ENCODE data around the gene BEGAIN.

Gene BEGAIN

DNA sequence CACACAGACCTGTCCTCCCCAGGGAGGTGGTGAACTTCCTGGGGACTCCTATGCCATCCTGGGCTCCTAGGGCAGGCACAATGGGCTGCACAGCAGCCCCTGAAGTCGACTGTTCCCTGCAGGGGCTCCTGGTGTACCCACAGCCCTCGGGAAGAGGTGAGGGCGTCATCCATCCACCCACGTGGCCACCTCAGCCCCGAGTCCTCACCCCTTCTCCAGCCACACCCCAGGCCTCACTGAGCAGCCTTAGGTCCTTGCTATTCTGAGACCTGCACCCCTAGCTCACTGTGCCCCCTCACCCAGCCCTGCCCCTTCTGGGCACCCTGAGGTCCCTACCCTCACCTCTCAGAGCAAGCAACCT lies 38.9 kb downstream of the BEGAIN start:
- DNase-seq: no peak

DNA sequence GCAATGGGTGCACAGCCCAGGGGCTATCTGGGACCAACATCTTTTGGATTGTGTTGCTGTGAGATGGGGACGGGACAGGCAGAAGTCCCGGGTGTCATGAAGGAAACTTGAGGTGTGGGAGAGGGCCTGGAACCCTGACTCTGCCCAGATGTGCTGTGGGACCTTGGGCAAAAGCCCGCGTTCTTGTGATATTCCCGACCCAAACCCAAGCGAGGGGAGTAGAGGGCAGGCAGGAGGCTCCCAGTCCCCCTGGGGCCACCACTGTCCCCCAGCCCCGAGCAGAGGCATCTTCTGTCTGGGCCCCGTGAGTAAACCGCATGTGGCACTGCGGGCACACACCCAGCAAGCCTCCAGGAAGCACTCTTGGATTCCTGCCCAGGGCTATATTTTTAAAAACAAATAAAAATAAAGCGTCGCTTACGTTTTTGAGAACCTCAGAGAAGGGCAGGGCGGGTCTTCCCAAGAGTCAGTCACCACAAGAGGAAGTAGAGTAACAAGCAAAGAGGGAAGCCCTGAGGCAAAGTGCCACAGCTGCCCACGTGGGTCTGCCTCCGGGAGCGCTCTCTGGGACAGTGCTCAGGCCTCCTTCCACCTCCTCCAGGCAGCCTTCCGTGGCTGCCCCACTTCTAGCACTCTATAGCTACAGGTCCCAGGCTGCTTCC lies 39.5 kb downstream of the BEGAIN start:
- no peak for DNase-seq

DNA sequence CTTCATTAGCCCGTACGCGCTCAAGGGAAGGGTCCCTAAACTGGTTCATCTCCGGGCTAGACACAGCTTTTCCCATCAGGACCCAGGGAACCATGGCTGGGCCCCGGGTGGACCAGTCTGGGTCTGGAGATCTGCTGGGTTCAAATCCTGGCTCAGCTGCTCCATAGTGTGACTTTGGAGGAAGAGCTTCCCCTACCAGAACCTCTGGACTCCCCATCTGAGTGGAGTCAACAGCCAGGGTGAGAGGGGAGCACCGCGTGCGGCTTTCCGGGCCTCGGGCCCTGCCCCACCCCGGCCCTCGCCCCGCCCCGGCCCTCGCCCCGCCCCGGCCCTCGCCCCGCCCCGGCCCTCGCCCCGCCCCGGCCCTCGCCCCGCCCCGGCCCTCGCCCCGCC lies 41.2 kb downstream of the BEGAIN start:
- DNase-seq: no peak

DNA sequence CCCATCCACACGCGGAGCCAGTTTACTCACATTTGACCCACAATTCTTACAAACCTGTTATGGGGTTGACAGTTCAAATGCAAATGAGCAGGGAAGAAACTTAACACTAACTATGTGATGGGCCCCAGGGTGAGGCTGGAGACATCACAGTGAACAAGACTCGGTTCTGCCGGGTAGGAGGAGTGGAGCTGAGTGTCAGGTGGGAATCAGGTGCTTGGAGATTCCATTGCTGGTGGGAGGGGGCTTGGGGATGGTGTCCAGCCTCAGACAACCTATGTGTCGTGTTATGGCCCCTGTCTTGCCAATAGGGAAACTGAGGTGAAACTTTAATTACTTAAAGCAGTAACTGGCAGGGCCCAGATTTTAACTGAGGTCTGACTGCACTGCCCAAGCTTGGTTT lies 41.9 kb downstream of the BEGAIN start:
- no peak for DNase-seq

DNA sequence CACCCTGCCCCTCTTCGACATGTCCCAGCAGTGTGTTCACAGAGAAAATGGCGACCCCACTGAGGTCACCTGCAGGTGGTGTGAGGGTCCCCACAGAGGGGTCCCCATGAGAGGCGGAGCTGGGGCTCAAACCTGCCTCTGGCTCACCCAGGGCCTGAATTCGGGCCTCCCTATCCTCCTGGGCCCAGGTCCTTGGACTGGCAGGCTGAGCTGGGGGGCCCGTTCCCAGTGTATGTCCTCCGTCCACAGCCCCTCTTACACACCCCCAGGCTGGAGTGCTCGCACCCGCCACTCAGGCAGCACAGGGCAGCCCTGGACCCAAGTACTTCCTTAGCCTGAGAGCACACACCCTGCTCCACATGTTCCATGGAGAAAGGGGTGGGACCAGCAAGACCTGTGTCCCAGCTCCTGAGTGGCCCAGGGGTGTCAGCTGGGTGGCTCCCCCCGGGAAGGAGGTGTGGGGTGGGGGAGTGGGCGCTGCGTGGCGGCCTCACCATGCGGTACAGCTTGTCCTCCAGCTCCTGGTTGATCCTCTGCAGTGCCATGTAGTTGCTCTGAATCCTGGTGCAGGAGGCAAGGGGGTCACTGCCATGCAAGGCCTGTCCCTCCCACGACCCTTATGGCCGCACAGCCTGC lies 42.6 kb downstream of the BEGAIN start:
- no peak for DNase-seq

DNA sequence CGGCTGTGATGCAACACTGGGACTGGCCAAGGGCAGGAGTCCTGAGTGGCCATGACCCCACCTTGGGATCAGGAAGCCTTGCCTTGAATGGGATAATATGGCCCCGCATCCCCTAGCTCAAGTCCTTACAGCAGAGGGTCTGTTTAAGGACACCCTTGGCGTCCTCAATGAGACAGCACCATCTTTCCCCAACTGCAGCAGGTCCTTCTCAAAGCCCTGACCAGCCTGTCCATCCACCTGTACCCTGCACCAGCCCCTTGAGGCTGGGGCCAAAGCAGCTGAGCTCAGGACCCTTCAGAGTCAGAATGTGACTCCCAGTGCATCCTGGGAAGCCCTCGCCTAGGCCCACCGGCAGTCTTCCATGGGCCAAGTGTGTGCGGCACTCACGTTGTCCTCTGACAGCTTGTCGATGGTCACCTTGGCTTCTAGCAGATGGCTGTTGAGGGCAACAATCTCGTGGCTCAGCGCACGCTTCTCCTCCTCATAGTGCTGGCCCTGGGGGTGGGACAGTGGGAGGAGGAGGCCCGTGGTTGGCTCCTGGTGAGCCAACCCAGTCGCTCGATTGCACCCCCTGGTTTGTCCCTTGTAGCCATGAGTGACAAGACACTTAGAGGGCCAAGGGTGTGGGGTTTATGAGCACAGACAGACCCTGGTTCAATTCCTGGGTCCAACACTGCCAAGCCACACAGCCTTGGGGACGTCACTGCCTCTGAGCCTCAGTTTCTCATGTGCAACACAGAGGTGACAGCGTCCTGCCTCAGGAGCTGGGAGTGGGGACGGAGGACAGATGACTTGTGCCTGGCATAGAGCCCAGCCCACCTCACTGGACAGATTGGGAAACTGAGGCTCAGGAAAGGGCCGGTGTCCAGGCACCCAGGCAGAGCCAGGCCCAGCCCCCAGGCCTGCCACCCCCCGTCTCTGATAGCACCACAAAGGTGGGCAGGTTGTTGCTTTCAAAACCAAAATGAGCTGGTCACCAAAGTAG lies 43.5 kb downstream of the BEGAIN start:
- DNase-seq: no peak

DNA sequence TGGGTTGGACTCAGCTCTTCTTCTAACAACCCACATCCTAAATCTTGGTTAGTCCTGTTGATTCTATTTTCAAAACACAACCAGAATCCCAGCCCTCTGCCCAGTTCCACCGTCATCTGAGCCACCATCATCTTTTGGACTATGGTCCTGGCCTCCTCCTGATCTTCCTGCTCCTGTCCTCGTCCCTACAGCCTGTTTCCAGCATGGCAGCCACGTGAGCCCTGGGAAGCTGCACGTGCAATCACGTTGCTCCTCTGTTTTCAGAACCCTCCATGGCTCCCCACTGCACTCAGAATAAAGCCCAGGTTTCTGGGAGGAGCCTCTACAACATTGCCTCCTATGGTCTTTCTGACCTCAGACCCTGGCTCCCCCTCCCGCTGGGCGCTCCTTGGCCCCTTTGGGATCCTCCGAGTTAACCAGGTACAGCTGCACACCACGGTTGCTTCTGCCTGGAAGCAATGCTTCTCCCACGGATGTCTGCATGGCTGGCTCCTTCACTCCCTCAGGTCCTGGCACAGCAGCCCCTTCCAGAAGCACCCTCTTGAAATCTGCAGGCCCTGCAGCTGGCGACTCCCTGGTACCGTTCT lies 44.5 kb downstream of the BEGAIN start:
- DNase-seq: no peak

DNA sequence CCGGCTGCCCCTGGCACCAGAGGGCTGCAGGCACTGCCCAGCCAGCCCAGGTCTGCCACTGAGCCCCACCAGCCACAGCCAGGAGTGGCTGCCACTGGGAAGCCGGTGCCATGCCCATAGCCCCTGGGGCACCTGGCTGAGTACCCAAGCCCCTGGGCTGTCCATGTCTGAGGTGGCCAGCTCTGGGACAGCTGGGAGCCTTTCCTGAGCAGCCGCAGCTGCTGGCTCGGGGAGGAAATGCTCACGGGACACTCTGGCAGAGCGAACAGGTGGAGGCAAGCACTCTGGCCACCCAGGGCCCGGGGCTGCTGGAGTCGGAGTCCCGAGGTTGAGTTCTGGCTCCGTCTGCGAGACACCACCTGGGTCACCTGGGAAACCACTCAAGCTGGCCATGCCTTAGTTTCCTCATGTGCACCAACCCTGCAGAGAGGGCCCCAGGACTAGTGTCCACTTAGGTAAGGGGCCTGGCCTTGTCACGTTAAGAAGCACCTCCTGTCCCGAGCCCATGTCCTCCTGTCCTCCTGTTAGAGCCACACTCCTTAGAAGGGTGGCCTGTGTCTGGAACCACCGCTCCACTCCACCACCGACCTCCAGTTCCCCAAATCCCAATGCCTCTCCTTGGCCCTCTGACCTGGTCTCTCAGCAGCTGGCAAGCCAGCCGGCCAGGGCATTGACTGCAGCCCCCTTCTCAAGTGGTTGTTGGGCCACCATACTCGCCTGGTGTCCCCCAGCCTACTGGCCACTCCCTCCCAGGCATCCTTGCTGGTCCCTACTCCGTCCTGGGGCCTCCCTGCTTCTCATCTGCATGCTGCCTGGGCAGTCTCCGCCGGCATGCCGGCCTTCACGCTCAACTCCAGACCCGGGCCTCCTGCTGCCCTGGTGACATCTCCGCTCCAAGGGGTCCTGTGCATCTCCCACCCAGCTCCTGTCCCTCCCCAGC lies 45.3 kb downstream of the BEGAIN start:
- DNase-seq: no peak

DNA sequence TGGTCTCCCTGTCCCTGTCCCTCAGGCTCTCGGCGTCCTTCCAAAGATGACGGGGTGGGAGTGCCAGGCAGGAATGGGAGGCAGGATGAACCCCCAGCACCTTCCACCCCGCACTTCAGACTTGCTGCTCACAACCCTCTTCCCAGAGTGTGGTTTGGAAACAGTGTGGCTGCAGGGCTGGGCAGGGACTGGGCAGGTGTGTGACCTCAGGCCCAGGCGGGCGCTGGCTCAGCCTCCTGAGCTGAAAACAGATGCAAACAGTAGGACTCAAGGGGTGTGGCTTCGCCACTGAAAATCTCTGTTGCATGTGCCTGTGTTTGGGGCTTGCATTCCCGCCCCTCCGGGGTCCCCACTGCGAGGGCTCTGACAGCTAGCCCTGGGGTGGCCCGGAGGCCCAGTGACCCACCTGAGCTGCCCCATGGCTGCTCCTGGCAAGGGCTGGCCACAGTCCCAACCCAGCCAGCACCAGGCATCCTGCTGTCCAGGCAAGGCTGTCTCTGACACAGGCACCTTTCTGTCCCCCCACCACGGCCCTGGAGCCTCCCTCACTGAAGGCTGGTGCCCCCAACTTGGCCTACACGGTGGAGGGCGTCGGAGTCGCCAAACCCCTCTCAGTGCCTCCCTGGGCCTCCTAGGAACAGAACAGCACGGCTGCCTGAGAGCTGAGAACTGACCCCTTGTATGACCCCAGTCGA lies 46.1 kb downstream of the BEGAIN start:
- DNase-seq: no peak

DNA sequence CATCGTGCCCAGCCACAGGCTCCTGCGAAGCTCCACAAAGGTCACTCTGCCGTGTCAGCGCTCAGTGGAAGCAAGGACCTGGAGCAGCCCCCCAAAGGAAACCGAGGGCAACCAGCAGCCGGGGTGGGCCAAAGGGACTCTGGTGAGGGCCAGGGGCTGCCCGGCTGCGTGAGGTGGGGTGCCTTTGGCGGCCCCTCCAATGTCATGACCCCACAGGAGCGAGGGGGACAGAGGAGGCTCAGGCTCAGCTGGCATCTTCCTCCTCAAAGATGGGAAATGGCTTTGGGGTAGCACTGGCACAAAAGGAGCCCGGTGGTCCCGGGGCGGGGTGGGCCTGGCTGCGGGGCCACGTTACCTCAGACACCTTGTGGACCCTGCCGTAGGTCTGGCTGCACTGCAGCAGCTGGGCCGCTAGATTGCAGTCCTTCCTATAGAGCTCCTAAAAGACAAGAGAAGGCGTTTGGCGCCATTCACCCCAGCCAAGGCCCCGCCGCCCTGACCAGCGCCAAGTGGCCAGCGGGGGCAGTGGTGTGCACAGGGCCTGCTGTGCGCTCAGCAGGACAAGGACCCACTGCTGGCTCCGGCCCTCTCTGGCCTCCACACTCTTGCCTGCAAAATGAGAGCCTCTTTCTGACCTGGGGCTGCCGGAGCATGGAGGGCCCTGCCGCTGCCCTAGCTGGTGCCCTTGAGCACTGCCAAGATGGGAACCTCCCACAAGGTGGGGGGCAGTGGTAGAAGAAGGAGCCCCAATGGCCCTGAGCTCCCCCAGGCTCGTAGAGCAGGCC lies 46.9 kb downstream of the BEGAIN start:
- DNase-seq: no peak

DNA sequence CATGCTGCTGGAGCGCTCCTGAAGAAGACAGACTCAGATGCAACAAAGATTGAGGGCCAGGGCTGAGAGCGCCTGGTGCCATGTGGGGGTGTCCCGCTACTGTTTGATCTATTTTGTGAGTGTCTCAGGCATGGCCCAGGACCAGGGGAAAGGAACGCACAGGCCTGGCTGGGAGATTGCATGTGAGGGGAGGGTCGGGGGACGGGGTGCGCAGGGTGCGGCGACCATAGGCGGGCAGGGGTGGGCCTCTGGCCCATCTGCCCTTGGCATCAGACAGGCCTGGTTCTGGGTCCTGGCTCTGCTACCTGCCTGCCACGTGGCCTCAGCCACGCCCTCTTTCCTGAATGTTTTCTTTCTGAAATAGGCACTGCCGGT lies 47.5 kb downstream of the BEGAIN start:
- no peak for DNase-seq

DNA sequence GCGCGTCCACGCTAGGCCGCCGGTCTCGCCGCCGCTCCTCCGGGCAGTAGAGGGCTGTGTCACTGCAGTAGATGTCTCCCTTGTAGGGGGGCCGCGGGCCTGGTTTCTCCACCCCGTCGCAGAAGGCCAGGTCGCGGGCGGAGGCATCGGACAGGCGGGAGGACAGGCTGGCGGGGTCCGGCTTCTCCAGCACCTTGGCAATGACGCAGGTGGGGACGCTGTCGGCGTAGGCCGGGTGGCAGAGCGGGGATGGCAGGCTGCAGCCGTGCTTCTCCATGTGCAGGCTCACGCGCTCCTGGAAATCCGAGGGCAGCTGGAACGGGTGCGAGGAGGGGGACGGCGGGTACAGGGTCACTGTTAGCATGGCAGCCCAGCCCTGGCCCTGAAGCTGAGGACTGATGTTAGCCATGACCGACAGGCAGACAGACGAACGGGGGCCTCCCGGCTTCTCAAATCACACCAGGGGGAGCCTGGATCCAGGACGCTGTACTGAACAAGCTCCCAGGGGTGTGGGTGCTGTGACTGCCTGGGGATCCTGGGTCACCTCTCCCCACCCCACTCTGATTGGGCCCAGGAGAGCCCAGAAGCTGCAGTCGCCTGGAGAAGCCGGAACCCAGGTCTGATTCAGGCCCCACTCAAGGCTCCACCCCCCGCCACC lies 48.1 kb downstream of the BEGAIN start:
- DNase-seq: no peak

DNA sequence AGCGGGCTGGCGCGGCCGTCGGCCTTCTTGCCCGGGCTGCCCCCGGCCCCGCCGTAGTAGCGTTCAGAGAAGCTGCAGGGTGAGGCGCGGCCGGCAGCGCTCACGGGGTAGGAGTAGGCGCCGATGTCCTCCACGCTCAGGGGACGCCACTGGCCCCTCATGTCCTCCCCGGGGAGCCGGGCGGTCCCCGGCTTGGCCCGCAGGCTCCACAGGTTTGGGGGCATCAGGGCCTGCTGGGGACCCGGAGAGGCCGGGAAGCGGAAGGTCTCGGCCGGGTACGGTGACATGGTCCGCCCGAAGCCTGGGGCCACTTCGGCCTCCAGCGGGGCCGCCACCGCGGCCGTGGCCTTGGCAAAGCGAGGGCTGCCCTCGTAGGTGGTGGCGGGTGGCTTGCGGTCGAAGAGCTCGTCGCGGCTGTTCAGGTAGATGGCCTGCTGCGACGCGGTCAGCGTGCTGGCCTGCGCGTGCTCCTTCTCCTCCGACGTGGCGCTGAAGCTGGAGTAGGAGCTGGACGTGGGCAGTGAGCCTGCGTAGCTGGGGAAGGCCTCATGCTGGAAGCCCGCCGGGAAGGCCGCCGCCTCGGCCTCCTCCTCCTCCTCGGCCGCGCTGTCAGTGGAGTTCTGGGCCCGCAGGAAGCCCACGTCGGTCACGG lies 48.7 kb downstream of the BEGAIN start:
- DNase-seq: peak; percentile 13

DNA sequence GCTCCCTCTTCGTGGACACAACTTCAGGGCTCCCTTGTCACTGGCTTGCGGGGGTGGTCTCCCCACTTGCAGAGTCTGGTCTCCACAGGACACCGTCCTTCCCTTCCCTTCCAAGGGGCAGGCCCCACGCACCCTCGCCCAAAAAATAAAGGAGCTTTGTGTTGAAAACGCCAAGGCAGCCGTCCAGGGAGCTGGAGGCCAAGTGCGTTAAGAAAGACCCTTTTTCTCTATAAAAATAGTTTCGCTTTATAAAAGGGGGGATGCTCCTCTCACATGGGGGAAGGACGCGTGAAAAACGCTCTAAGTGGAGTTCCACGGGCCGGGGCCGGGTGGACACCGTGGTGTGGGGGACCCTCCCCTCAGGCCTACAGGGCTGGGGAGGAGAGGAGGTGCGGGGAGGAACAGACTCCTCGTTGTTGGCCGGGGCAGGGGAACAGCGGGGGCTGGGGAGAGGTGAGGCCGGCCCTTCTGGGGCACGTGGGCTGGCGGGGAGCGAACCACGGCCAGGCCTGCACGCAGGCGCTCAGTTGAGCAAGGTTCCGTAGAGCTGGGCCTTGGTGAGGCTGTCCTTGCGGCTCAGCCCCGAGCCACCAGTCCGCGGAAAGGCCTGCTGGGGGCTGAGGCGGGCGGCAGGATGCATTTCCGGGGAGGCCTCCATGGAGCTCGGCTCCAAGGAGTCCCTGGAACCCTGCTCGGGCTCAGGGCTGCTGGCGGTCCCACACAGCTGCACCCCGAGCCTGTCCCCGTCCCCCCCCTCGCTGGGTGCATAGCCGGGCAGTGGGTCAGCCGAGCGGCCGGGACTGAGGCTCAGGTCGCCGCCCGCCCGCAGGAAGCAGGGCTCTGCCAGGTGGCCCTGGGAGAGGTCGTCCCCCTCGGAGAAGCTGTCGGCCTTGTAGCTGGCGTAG lies 49.5 kb downstream of the BEGAIN start:
- peak; percentile 8 for DNase-seq

DNA sequence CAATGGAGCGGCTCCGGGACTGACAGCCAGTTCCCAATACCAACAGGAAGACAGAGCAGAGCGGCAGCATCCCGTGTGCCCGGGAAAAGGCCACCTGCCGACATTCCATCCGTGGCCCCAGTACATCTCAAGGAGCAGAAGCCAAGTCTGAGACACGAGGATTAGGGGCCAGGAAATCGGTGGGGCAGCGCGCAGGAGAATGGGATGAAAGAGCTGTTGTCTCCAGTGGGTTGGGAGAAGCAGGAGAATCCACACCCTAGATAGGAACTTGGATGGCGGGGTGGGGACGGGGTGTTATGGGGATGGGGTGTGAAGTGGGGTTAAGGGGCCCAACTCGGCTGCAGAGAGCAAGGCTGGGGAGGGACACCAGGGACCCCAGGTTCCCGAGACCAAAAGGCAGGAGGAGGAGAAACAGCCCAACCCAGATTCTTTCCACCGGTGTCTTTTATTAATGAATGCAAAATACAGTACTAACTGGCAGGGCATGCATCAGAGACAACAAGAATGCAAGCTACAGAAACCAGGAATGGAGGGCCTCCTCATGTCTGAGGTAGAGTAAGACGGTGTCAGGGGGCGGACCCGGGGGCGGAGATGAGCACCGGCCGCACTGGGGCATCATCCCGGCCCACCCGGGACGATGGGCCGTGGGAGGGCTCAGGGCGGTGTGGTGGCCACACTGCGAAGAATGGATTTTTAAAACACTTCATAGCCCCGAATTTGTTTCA lies 50.3 kb downstream of the BEGAIN start:
- peak; percentile 6 for DNase-seq

DNA sequence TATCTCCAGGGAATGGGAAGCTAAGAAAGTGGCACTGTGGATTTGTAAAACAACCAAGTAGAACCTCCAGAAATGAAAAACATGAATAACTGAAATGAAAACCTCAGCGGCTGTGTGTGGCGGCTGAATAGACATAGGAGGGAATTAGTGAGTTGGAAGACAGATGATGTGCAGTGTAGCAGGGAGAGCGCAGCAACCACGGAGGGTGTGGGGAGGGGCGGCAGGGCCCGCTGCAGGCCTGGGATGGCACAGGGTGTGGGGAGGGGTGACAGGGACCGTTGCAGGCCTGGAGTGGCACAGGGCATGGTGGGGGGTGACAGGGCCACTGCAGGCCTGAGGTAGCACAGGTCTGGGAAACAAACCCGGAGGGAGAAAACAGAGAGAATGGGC lies 51.1 kb downstream of the BEGAIN start:
- no peak for DNase-seq

DNA sequence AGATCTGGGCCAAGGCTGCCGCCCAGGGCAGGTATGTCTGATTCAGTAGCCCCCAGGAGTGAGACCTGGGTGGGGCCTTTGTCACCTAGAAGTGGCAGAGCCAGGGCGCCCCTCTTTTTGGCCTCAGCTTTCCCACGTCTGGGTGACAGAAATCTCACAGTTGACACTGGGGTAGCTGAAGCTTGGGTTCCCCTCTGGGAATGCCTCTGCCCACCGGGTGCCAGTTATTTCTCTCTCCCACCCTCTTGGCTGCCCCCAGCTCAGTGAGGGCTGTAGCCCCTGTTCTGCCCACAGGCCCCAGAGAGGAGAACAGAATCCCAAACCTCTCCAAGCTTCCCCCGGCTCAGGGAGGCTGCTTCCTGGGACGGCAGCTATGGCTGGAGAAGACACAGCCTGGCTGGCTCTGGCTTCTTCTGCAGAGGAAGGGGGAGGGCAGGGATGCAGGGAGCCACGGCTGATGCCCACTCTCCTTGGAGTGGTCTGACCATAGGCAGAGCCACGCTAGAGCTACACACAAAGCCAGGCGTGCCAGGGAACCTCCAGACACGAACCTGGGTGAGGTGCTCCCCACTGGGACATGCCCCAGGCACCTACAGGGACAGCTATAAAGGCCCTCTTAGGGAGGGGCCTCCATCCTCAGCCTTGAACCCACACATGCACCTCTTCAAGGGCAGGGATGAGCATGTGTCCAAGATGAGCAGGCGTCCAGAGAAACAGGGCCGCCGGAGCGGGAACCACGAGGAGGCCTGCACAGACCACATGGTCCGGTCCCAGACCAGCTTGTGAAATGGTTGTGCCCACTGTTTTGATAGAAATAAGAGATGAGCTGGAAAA lies 51.7 kb downstream of the BEGAIN start:
- peak; percentile 7 for DNase-seq
